ENCODE measurements around the gene WIF1. TPM values are rescaled to one million over a fixed set of nuclear protein-coding genes. Genes with fewer than 3 reads are reported as not detected.

WIF1 gene
- total and polyA plus RNA-seq, 2 donors (not counting 1 experiment from before 2014, with no cell fraction given), result under 0.01 to 0.02 TPM

DNA sequence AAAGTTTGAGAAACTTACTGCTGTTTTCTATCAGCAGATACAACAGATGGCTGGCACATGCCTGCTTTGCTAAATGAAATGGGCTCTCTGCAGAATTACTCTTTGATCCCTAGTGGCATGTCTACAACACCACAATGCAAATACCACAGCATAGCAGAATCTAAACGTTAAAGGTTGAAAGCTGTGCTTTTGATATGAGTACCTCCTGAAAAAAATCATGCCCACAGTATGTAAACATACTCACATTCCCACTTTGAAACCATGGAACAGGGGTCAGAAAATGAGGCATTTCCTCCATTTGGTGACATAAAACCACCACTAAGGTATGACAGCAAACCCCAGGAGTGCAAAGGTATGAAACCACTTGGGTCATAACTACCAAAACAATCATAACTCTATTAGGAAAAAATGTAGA, 7.5 kb downstream of the WIF1 start:
- no peak for DNase-seq (ENCODE audit: low read depth in 2 of 2)
- Histone ChIP-seq H3K36me3 (ENCODE audit: control insufficient read depth, insufficient read depth, low read length) (no peaks in the 10 kb centered on the region), H4K20me1 (ENCODE audit: control insufficient read depth, extremely low read depth, insufficient read depth, low read length) (no peaks in the 10 kb centered on the region), H3K9me3 (ENCODE audit: control insufficient read depth, insufficient read depth, low read depth, low read length) (no peaks in the 10 kb centered on the region), H3K27ac (ENCODE audit: insufficient read depth, low read length) (no peak overlapping the region), H3K9ac (ENCODE audit: insufficient read depth, low read length) (no peak overlapping the region), H3K4me1 (ENCODE audit: control insufficient read depth, extremely low read depth, insufficient read depth, low read length) (no peaks in the 10 kb centered on the region), H3K79me2 (ENCODE audit: control insufficient read depth, insufficient read depth, low read length) (no peaks in the 10 kb centered on the region), H3K27me3 (ENCODE audit: control insufficient read depth, insufficient read depth, low read length) (peaks cover 14% of the 10 kb centered on the region), H3K4me3 (replicated peaks in 1 of 4; ENCODE audit: control extremely low read depth in 1 of 4, insufficient read depth in 1 of 4, low read depth in 3 of 4, low read length in 4 of 4) (no peak overlapping the region), H2AFZ (ENCODE audit: low read length) (no peak overlapping the region), H3K4me2 (ENCODE audit: extremely low read depth, insufficient read depth, low read length) (no peak overlapping the region)
- TF ChIP-seq, protein P1, sequence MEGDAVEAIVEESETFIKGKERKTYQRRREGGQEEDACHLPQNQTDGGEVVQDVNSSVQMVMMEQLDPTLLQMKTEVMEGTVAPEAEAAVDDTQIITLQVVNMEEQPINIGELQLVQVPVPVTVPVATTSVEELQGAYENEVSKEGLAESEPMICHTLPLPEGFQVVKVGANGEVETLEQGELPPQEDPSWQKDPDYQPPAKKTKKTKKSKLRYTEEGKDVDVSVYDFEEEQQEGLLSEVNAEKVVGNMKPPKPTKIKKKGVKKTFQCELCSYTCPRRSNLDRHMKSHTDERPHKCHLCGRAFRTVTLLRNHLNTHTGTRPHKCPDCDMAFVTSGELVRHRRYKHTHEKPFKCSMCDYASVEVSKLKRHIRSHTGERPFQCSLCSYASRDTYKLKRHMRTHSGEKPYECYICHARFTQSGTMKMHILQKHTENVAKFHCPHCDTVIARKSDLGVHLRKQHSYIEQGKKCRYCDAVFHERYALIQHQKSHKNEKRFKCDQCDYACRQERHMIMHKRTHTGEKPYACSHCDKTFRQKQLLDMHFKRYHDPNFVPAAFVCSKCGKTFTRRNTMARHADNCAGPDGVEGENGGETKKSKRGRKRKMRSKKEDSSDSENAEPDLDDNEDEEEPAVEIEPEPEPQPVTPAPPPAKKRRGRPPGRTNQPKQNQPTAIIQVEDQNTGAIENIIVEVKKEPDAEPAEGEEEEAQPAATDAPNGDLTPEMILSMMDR (conservative IDR thresholded peaks at IDR 0.05 in 1 of 2, IDR thresholded peaks at IDR 0.05 in 1 of 2; ENCODE audit: low read depth in 1 of 2, low read length in 2 of 2), result no peak
- no peak for TF ChIP-seq EZH2 (IDR thresholded peaks at IDR 0.05; ENCODE audit: low read length, missing control alignments)

DNA sequence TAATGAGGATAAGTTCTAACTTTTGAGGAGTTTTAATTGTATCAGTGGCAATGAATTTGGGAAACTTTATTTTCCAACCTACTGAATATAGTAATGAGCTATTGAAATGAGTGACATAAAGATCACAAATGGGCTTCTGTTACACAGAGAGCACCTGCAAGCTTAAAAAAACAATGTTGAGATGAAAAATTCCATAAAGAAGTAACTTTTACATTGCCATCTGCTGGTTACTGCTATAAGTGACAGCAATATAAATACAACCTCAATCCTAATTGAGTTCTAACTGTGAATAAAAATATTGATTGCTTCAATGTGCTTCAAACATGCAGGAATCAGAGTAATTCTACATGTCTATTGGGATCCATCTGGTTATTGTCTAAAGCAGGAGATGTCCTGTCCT, 14.2 kb downstream of the WIF1 start:
- no peaks in the 10 kb centered on the region for H3K9me3 ChIP-seq (ENCODE audit: control insufficient read depth, insufficient read depth, low read depth, low read length)
- no peak overlapping the region for H3K4me2 ChIP-seq (ENCODE audit: extremely low read depth, insufficient read depth, low read length)
- no peaks in the 10 kb centered on the region for H3K36me3 ChIP-seq (ENCODE audit: control insufficient read depth, insufficient read depth, low read length)
- no peak overlapping the region for H3K27ac ChIP-seq (ENCODE audit: insufficient read depth, low read length)
- H3K4me3 ChIP-seq (replicated peaks in 1 of 4; ENCODE audit: control extremely low read depth in 1 of 4, insufficient read depth in 1 of 4, low read depth in 3 of 4, low read length in 4 of 4), result no peak overlapping the region
- peaks cover 7% of the 10 kb centered on the region for H3K27me3 ChIP-seq (ENCODE audit: control insufficient read depth, insufficient read depth, low read length)
- peak in 1 of 2 donors; percentile 27 for DNase-seq (ENCODE audit: low read depth in 2 of 2)
- H3K9ac ChIP-seq (ENCODE audit: insufficient read depth, low read length), result no peak overlapping the region
- no peaks in the 10 kb centered on the region for H3K4me1 ChIP-seq (ENCODE audit: control insufficient read depth, extremely low read depth, insufficient read depth, low read length)
- TF ChIP-seq, protein P1 (conservative IDR thresholded peaks at IDR 0.05 in 1 of 2, IDR thresholded peaks at IDR 0.05 in 1 of 2; ENCODE audit: low read depth in 1 of 2, low read length in 2 of 2), result peak; percentile 1 to 39
- TF ChIP-seq EZH2 (IDR thresholded peaks at IDR 0.05; ENCODE audit: low read length, missing control alignments), result no peak
- no peaks in the 10 kb centered on the region for H4K20me1 ChIP-seq (ENCODE audit: control insufficient read depth, extremely low read depth, insufficient read depth, low read length)
- no peak overlapping the region for H2AFZ ChIP-seq (ENCODE audit: low read length)
- H3K79me2 ChIP-seq (ENCODE audit: control insufficient read depth, insufficient read depth, low read length), result no peaks in the 10 kb centered on the region

DNA sequence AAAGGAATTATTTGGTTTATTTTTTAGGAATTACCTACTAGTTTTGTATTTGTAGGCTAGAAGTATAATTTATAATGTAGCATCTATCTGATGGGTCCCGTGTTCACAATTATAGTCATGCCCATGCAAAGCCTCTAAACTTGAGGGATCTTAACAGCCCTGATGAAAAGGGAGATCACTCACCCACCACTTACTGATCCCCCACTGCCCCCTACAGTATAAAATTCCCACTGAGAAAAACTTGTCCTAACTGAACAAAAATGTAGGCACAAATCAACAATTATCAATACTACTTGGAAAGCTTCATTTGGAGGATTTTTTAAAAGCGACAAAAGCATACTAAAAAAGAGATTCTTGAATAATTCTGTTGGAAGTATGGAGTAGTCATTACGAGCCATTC, 21.0 kb downstream of the WIF1 start:
- Histone ChIP-seq H3K4me1 (ENCODE audit: control insufficient read depth, extremely low read depth, insufficient read depth, low read length) (no peaks in the 10 kb centered on the region), H3K79me2 (ENCODE audit: control insufficient read depth, insufficient read depth, low read length) (no peaks in the 10 kb centered on the region), H2AFZ (ENCODE audit: low read length) (no peak overlapping the region), H3K4me2 (ENCODE audit: extremely low read depth, insufficient read depth, low read length) (no peak overlapping the region), H3K4me3 (replicated peaks in 1 of 4; ENCODE audit: control extremely low read depth in 1 of 4, insufficient read depth in 1 of 4, low read depth in 3 of 4, low read length in 4 of 4) (no peak overlapping the region), H3K36me3 (ENCODE audit: control insufficient read depth, insufficient read depth, low read length) (no peaks in the 10 kb centered on the region), H3K9ac (ENCODE audit: insufficient read depth, low read length) (no peak overlapping the region), H3K27me3 (ENCODE audit: control insufficient read depth, insufficient read depth, low read length) (peaks cover 3% of the 10 kb centered on the region), H4K20me1 (ENCODE audit: control insufficient read depth, extremely low read depth, insufficient read depth, low read length) (no peaks in the 10 kb centered on the region), H3K27ac (ENCODE audit: insufficient read depth, low read length) (no peak overlapping the region), H3K9me3 (ENCODE audit: control insufficient read depth, insufficient read depth, low read depth, low read length) (no peaks in the 10 kb centered on the region)
- TF ChIP-seq, protein P1 (conservative IDR thresholded peaks at IDR 0.05 in 1 of 2, IDR thresholded peaks at IDR 0.05 in 1 of 2; ENCODE audit: low read depth in 1 of 2, low read length in 2 of 2), result peak; percentile 23 to 24
- no peak for TF ChIP-seq EZH2 (IDR thresholded peaks at IDR 0.05; ENCODE audit: low read length, missing control alignments)
- DNase-seq (ENCODE audit: low read depth in 2 of 2), result peak in 1 of 2 donors; percentile 8

Data from fibroblast of lung (primary cell).